GM21619 (cell line): ENCODE data around the gene ARHGEF19.
"Not testable (repeated sequence)": the region's sequence is repeated elsewhere in the genome, so short reads cannot be mapped to it uniquely, and the experiment has no call there.

ENCODE experiments used
- ATAC-seq: cut with Tn5 transposase; IDR thresholded peaks from one replicate; pipeline ENCODE4 v1.9.1; 2021; ENCODE audit not compliant: unreplicated experiment

The ARHGEF19 gene

GRCh38 chr1:16168144-16168495 is 44.3 kb downstream of the ARHGEF19 start:
- not testable (repeated sequence) for ATAC-seq

- ATAC-seq, result no peak
Observed at GRCh38 chr1:16167331-16168143, 44.9 kb downstream of the ARHGEF19 start.

- no peak for ATAC-seq
Observed at GRCh38 chr1:16166117-16166516, 46.3 kb downstream of the ARHGEF19 start.

- ATAC-seq, result no peak
Observed at GRCh38 chr1:16165548-16165947, 46.9 kb downstream of the ARHGEF19 start.

GRCh38 chr1:16165073-16165364 is 47.4 kb downstream of the ARHGEF19 start:
- no peak for ATAC-seq

- no peak for ATAC-seq
Observed at GRCh38 chr1:16164213-16165072, 48.0 kb downstream of the ARHGEF19 start.

- ATAC-seq, result not testable (repeated sequence)
Observed at GRCh38 chr1:16163608-16164212, 48.7 kb downstream of the ARHGEF19 start.

GRCh38 chr1:16162163-16162822 is 50.2 kb downstream of the ARHGEF19 start:
- no peak for ATAC-seq

- no peak for ATAC-seq
Observed at GRCh38 chr1:16161717-16162116, 50.7 kb downstream of the ARHGEF19 start.

GRCh38 chr1:16158993-16159831 is 53.2 kb downstream of the ARHGEF19 start:
- no peak for ATAC-seq

- no peak for ATAC-seq
Observed at GRCh38 chr1:16158025-16158424, 54.4 kb downstream of the ARHGEF19 start.

- ATAC-seq, result no peak
Observed at GRCh38 chr1:16156848-16157495, 55.5 kb downstream of the ARHGEF19 start.

- ATAC-seq, result no peak
Observed at GRCh38 chr1:16155537-16156410, 56.7 kb downstream of the ARHGEF19 start, which contains the start of gene EPHA2. TSS of gene EPHA2 (minus strand) at chr1:16156069. CDS start at chr1:16155932, 137 bp downstream.

- ATAC-seq, result no peak
Observed at GRCh38 chr1:16153999-16154673, 58.3 kb downstream of the ARHGEF19 start.

- ATAC-seq, result no peak
Observed at GRCh38 chr1:16153096-16153998, 59.1 kb downstream of the ARHGEF19 start.

GRCh38 chr1:16152481-16153087 is 59.9 kb downstream of the ARHGEF19 start:
- ATAC-seq, result no peak

- ATAC-seq, result no peak
Observed at GRCh38 chr1:16151995-16152384, 60.5 kb downstream of the ARHGEF19 start.
